ENCODE results near the gene PANK2.
A peak's percentile ranks its signal among the peaks of the same experiment; 100 is the strongest.

The PANK2 gene

DNA sequence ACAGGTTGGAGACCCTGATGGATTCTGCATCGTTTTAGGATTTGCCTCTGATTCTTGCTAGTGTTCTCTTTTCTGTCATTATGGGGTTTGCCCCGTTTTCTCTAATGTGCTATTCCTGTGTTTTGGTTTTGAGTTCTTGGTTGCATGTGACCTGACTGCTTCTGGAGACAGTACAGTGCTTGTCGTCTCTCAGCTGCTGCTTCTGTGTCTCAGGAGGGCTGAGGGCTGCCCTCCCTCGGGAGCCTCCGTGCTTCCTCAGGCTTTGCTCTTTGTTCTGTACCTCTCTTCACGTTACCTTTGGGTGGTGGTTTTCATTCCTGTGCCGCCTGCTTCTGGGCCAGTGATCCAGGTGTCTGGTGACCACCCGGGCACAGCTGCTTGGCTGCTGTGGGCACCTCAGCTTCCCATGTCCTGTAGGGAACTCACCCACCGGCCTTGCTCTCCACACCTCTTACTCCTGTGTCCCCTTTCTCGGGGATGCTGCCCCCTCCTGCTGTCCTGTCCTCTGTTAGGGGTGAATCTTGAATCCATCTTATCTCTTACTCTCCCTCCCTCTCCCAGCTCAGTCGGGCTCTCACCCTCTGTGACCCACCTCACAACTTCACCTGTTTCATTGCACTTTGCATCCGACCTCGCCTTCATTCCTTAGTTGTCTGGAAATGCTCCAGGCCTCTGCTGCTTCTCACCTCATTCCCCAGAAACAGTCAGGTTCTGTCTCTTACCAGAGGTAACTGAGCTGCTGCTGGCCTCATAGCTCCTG lies 33.2 kb downstream of the PANK2 start:
- no peak for DNase-seq (ENCODE audit: low read depth)
- TF ChIP-seq, protein P1, sequence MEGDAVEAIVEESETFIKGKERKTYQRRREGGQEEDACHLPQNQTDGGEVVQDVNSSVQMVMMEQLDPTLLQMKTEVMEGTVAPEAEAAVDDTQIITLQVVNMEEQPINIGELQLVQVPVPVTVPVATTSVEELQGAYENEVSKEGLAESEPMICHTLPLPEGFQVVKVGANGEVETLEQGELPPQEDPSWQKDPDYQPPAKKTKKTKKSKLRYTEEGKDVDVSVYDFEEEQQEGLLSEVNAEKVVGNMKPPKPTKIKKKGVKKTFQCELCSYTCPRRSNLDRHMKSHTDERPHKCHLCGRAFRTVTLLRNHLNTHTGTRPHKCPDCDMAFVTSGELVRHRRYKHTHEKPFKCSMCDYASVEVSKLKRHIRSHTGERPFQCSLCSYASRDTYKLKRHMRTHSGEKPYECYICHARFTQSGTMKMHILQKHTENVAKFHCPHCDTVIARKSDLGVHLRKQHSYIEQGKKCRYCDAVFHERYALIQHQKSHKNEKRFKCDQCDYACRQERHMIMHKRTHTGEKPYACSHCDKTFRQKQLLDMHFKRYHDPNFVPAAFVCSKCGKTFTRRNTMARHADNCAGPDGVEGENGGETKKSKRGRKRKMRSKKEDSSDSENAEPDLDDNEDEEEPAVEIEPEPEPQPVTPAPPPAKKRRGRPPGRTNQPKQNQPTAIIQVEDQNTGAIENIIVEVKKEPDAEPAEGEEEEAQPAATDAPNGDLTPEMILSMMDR (IDR thresholded peaks at IDR 0.05; ENCODE audit: insufficient read depth, low read depth, low read length, missing control alignments): no peak
- H3K4me3 ChIP-seq (ENCODE audit: low read length): no peak overlapping the region

DNA sequence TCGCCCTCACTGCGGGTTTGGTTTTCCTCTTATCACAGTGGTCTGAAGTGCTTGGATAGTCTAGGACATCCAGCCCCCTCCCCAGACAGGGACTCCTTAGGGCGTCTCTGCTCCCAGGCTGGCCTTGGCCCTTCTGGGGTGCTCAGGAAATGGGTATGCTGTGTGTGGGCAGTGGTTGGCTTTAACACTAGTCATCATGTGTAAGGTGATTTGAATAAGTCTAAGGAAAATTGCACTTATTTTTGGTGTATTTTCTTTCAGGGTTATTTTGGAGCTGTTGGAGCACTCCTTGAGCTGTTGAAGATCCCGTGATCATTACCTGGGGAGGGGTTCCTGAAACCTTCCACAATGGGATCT lies 33.8 kb downstream of the PANK2 start:
- no peak overlapping the region for H3K4me3 ChIP-seq (ENCODE audit: low read length)
- DNase-seq (ENCODE audit: low read depth): no peak
- TF ChIP-seq, protein P1 (IDR thresholded peaks at IDR 0.05; ENCODE audit: insufficient read depth, low read depth, low read length, missing control alignments): no peak

DNA sequence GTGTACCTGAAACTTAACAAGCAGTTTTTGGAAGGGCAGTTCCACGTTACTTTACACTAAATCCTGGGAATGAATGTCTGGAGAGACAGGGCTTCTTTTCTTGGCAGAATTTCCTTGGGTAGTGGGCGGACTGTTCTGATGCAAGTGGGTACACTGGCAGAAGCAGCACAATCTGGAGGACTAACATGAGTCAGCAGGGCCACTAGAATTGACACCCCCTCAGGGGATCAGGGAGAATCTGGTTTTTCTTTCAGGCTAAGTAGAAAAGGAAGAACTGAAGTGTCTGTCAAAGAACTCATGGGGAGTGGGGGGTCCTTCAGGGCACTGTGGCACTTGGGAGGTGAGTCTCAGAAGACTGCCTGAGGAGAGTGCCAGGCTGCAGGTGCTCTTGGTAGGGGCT lies 34.6 kb downstream of the PANK2 start:
- H3K4me3 ChIP-seq (ENCODE audit: low read length): no peak overlapping the region
- DNase-seq (ENCODE audit: low read depth): no peak
- TF ChIP-seq, protein P1 (IDR thresholded peaks at IDR 0.05; ENCODE audit: insufficient read depth, low read depth, low read length, missing control alignments): no peak

DNA sequence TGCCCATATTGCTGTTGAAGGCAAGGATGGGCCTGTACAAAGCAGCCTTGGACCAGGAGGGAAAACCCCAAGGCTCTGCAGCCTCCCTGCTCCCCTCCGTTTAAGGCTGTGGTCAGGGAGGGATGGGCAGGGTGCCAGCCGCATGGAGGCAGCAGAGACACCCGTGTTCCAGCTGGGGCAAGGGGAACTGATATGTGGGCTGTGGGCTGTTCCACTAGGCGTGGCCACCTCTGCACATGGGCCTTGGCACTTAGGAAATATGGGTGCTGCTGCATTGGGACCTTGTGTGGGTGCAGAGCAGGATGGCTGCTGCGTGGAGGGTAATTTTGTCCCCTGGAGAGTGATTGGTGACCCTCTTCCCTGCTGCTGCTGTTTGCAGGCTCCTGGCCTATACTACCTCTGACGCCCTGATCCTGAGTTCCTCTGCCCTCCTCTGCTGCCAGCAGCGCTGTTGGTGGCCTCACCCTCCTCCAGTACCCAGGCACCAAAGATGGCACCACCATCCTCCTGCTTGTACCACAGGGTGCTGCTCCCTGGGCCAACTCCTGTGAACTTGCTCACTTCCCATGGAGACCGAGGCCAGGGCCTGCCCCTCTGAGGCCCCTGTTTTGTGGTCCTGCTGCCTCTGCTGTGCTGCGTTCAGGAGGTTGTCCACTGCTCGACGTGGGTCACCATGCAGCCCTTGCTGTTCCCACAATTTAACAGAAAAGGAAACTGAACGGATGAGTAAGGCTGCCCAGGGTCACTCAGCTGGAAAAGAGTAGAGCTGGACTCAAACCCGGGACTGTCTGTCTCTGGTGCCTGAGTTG lies 35.3 kb downstream of the PANK2 start:
- H3K4me3 ChIP-seq (ENCODE audit: low read length): no peak overlapping the region
- DNase-seq (ENCODE audit: low read depth): no peak
- TF ChIP-seq, protein P1 (IDR thresholded peaks at IDR 0.05; ENCODE audit: insufficient read depth, low read depth, low read length, missing control alignments): peak; percentile 10

DNA sequence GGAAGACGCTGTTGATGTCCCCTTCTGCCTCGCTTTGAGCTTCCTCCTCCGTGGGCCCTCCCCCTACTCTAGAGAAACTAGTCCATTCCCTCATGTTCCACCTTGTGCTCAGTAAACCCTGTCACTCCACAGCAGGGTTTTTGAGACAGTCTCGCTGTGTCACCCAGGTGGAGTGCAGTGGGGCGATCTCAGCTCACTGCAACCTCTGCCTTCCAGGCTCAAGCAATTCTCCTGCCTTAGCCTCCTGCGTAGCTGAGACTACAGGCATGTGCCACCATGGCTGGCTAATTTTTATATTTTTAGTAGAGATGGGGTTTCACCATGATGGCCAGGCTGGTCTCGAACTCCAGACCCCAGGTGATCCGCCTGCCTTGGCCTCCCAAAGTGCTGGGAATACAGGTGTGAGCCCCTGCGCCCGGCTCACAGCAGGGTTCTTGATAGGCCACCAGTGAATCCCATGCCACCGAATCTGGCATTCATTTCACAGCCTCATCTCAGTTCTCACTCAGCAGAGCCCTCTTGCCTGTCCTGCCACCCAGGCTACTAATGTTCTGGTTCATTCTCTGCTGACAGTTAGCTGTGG lies 36.0 kb downstream of the PANK2 start:
- DNase-seq (ENCODE audit: low read depth): no peak
- TF ChIP-seq, protein P1 (IDR thresholded peaks at IDR 0.05; ENCODE audit: insufficient read depth, low read depth, low read length, missing control alignments): no peak
- no peak overlapping the region for H3K4me3 ChIP-seq (ENCODE audit: low read length)

DNA sequence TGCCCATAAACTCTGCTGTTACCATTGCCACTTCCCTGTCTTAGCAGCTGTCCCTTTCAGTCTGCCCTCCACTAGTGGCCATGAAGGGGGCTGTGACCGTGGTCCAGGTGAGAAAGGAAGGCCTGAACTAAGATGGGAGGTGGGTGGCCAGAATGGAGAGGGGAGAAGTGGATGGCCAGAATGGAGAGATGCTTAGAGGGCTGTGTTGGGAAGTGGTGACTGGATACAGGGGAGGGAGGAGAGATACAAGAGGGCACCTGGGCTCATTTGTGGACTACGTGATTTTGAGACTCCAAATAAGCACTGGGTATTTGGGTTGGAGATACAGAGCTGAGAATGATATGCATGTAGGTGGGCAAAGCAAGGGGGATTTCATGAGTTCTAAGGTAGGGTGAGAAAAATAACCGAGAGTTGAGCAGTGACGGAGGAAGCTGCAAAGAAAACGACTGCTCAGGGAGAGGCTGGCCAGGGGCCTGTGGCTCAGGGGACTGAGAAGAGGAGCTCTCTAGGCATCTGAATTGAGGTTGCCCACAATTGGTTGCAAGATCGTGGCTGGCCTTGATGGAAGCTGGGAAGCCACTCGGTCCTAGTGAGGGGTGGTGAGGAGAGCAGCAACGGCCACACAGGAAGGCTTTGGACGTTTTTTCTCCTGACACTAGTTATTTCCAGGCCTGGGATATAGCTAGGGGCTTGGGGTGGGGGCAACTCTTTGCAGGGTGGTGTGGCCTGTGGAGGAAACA lies 36.9 kb downstream of the PANK2 start:
- no peak overlapping the region for H3K4me3 ChIP-seq (ENCODE audit: low read length)
- no peak for DNase-seq (ENCODE audit: low read depth)
- TF ChIP-seq, protein P1 (IDR thresholded peaks at IDR 0.05; ENCODE audit: insufficient read depth, low read depth, low read length, missing control alignments): no peak

All from epithelial cell of esophagus (primary cell).